GM12892 (cell line): ENCODE results near the gene DSCAML1.

Experiments
- POLR2A ChIP-seq: IDR thresholded peaks from 2 replicates; pipeline ENCODE4 v1.6.1; 2011; ENCODE audit warnings: low read depth, low read length, control low read depth
- POLR2AphosphoS5 ChIP-seq: IDR thresholded peaks from 2 replicates; pipeline ENCODE4 v1.6.1; 2011; ENCODE audit warnings: low read depth, low read length, control low read depth
- TAF1 ChIP-seq: IDR thresholded peaks from 2 replicates; pipeline ENCODE4 v1.6.1; 2011; ENCODE audit warnings: low read depth, mild to moderate bottlenecking, control low read depth, low read length, borderline replicate concordance

GRCh38 chr11:117774553-117774952, 22.5 kb downstream of the DSCAML1 start:
- TF ChIP-seq TAF1 (no peak), POLR2A (no peak), POLR2AphosphoS5 (no peak)
